ENCODE results near the gene BAHD1. TPM values are rescaled to one million over a fixed set of nuclear protein-coding genes. Genes with fewer than 3 reads are reported as not detected.

The BAHD1 gene
- polyA plus RNA-seq, 1 of the 3 experiments (the other 2 are of a cell fraction): 5.5 TPM

GRCh38 chr15:40392986-40393948, 47.5 kb upstream of the BAHD1 start:
- Histone ChIP-seq H3K4me3 (ENCODE audit: low read depth in 2 of 2, low read length in 1 of 2) (no peak overlapping the region), H3K27me3 (ENCODE audit: insufficient read depth) (no peaks in the 10 kb centered on the region), H3F3A (replicated peaks; ENCODE audit: insufficient read depth) (peaks cover 3% of the 10 kb centered on the region), H3K27ac (ENCODE audit: low read depth in 2 of 2, low read length in 1 of 2) (no peak overlapping the region), H3K4me1 (ENCODE audit: control insufficient read depth in 1 of 2, insufficient read depth in 2 of 2, low read depth in 1 of 2, low read length in 1 of 2) (no peaks in the 10 kb centered on the region), H4K20me1 (ENCODE audit: insufficient read depth) (no peaks in the 10 kb centered on the region), H3K9me2 (no peaks in the 10 kb centered on the region), H3K4me2 (no peak overlapping the region), H3K36me3 (replicated peaks in 1 of 2; ENCODE audit: control insufficient read depth in 1 of 2, insufficient read depth in 2 of 2, low read length in 1 of 2) (peaks cover 25 to 38% of the 10 kb centered on the region in 2 experiments), H3K79me2 (ENCODE audit: insufficient read depth) (no peaks in the 10 kb centered on the region), H3K9me3 (no peaks in the 10 kb centered on the region), H2AFZ (ENCODE audit: low read depth) (no peak overlapping the region), H3K9ac (no peak overlapping the region)
- ChIA-PET POLR2A (no interaction called here), CTCF (interaction anchor here (1.4 kb wide), 1 partner anchor 18 kb away, joined by 4 read pairs; no protein-coding TSS in a partner anchor)
- DNase-seq: no peak
- 95% methylated on average over 4 of the region's 4 CpGs for WGBS (ENCODE audit: low lambda C conversion rate)
- TF ChIP-seq USF1 (IDR thresholded peaks at IDR 0.05; ENCODE audit: borderline replicate concordance, low read depth) (no peak), CTCF (IDR thresholded peaks at IDR 0.05) (no peak)

GRCh38 chr15:40397688-40398412, 42.9 kb upstream of the BAHD1 start:
- H3K4me2 ChIP-seq: no peak overlapping the region
- POLR2A ChIA-PET: interaction anchor here (2.6 kb wide), 1 partner anchor 8 kb away, joined by 13 read pairs; the partner anchor contains the start of gene IVD
- H3K27me3 ChIP-seq (ENCODE audit: insufficient read depth): no peaks in the 10 kb centered on the region
- DNase-seq: no peak
- H4K20me1 ChIP-seq (ENCODE audit: insufficient read depth): no peaks in the 10 kb centered on the region
- no peaks in the 10 kb centered on the region for H3K9me3 ChIP-seq
- TF ChIP-seq ZBTB33 (IDR thresholded peaks at IDR 0.05; ENCODE audit: borderline replicate concordance, low read depth): no peak
- no peak for TF ChIP-seq YY1 (IDR thresholded peaks at IDR 0.05; ENCODE audit: low read depth)
- TF ChIP-seq CHD2 (IDR thresholded peaks at IDR 0.05; ENCODE audit: low read length, partially characterized antibody): no peak
- TF ChIP-seq EP300 (IDR thresholded peaks at IDR 0.05; ENCODE audit: borderline replicate concordance in 1 of 2, low read depth in 1 of 2, low read length in 1 of 2): no peak
- TF ChIP-seq EZH2phosphoT487 (IDR thresholded peaks at IDR 0.05; ENCODE audit: borderline replicate concordance, low read depth): no peak
- TF ChIP-seq CTCF (IDR thresholded peaks at IDR 0.05): no peak
- no peak for TF ChIP-seq TEAD4 (IDR thresholded peaks at IDR 0.05; ENCODE audit: borderline replicate concordance, insufficient read depth)
- no peak for TF ChIP-seq GABPA (IDR thresholded peaks at IDR 0.05; ENCODE audit: low read depth)
- no peak for TF ChIP-seq SIN3A (IDR thresholded peaks at IDR 0.05; ENCODE audit: borderline replicate concordance, low read depth, low read length)
- no peaks in the 10 kb centered on the region for H3K79me2 ChIP-seq (ENCODE audit: insufficient read depth)
- no peak overlapping the region for H3K4me3 ChIP-seq (ENCODE audit: low read depth in 2 of 2, low read length in 1 of 2)
- peaks cover 3 to 13% of the 10 kb centered on the region in 2 experiments for H3K36me3 ChIP-seq (replicated peaks in 1 of 2; ENCODE audit: control insufficient read depth in 1 of 2, insufficient read depth in 2 of 2, low read length in 1 of 2)
- 94% methylated on average over 8 of the region's 8 CpGs for WGBS (ENCODE audit: low lambda C conversion rate)
- CTCF ChIA-PET: interaction anchor here (0.6 to 2.3 kb wide), 4 partner anchors 14 to 67 kb away, joined by 3 to 8 read pairs (median 3); no protein-coding TSS in a partner anchor
- no peak overlapping the region for H3K27ac ChIP-seq (ENCODE audit: low read depth in 2 of 2, low read length in 1 of 2)
- peaks cover 5% of the 10 kb centered on the region for H3F3A ChIP-seq (replicated peaks; ENCODE audit: insufficient read depth)
- no peak overlapping the region for H2AFZ ChIP-seq (ENCODE audit: low read depth)
- no peaks in the 10 kb centered on the region for H3K4me1 ChIP-seq (ENCODE audit: control insufficient read depth in 1 of 2, insufficient read depth in 2 of 2, low read depth in 1 of 2, low read length in 1 of 2)
- H3K9ac ChIP-seq: no peak overlapping the region
- no peaks in the 10 kb centered on the region for H3K9me2 ChIP-seq
